Measurements from ENCODE around the gene TSPYL6. TPM values are rescaled to one million over a fixed set of nuclear protein-coding genes. Genes with fewer than 3 reads are reported as not detected.

The TSPYL6 gene
- total RNA-seq, 2 donors from 2014 or later, result not detected

GRCh38 chr2:54207666-54208195, 48.3 kb downstream of the TSPYL6 start:
- no peaks in the 10 kb centered on the region for H3K9me3 ChIP-seq (ENCODE audit: control insufficient read depth, low read length, poor library complexity, severe bottlenecking)
- no peak for DNase-seq
- peaks cover 5% of the 10 kb centered on the region for H3K36me3 Mint-ChIP-seq (ENCODE audit: low read depth)
- H3K4me3 Mint-ChIP-seq, result no peak overlapping the region
- no peaks in the 10 kb centered on the region for H3K27me3 Mint-ChIP-seq
- peaks cover 12% of the 10 kb centered on the region for H3K4me1 Mint-ChIP-seq
- no peak overlapping the region for H3K27ac Mint-ChIP-seq
- no peak for ATAC-seq

GRCh38 chr2:54206596-54206995, 49.4 kb downstream of the TSPYL6 start:
- H3K4me3 Mint-ChIP-seq, result no peak overlapping the region
- DNase-seq, result no peak

GRCh38 chr2:54204476-54204875, 51.6 kb downstream of the TSPYL6 start:
- ATAC-seq (no peak), DNase-seq (no peak)
- Mint-ChIP-seq H3K4me1 (peaks cover 12% of the 10 kb centered on the region), H3K27me3 (no peaks in the 10 kb centered on the region), H3K4me3 (no peak overlapping the region), H3K36me3 (ENCODE audit: low read depth) (peaks cover 2% of the 10 kb centered on the region), H3K27ac (no peak overlapping the region)
- no peaks in the 10 kb centered on the region for H3K9me3 ChIP-seq (ENCODE audit: control insufficient read depth, low read length, poor library complexity, severe bottlenecking)

More at GRCh38 chr2:54206596-54206995, 49.4 kb downstream of the TSPYL6 start:
- H3K4me1 Mint-ChIP-seq, result peaks cover 12% of the 10 kb centered on the region
- no peaks in the 10 kb centered on the region for H3K9me3 ChIP-seq (ENCODE audit: control insufficient read depth, low read length, poor library complexity, severe bottlenecking)
- H3K27ac Mint-ChIP-seq, result no peak overlapping the region
- H3K36me3 Mint-ChIP-seq (ENCODE audit: low read depth), result peaks cover 2% of the 10 kb centered on the region
- ATAC-seq, result no peak
- no peaks in the 10 kb centered on the region for H3K27me3 Mint-ChIP-seq

Other genes starting within 250 kb of the TSPYL6 start
- gene ACYP2, start 140.6 kb downstream of the TSPYL6 start, total RNA-seq, result 10 to 100 TPM in 1 of 2 donors, 1 to 10 TPM in 1; 9.8 to 10.3 TPM
- 100 to 1,000 TPM; 187 to 195 TPM for gene SPTBN1, start 200.1 kb upstream of the TSPYL6 start, total RNA-seq

Data from T-helper 17 cell (primary cell).